Umbilical cord (tissue), 2 donors: ENCODE data around the gene TFR2. TPM values are rescaled to one million over a fixed set of nuclear protein-coding genes. Genes with fewer than 3 reads are reported as not detected.
"Not testable (repeated sequence)": the region's sequence is repeated elsewhere in the genome, so short reads cannot be mapped to it uniquely, and the experiment has no call there.

ENCODE experiments used
- DNase-seq: peaks from one replicate; pipeline ENCODE4 v3.0.0-alpha.2; 2015; ENCODE audit warnings: low spot score
- total RNA-seq: library from RNA; depleted of rRNA; stranded (reverse); fragments of >200 nt; gene quantifications from one replicate; pipeline ENCODE4 v1.2.3, GENCODE V29; 2014; ENCODE audit warnings: low replicate concordance; ENCODE audit not compliant: insufficient read depth

The TFR2 gene
- total RNA-seq, 1 donor from 2014 or later, result 2.4 TPM

DNA sequence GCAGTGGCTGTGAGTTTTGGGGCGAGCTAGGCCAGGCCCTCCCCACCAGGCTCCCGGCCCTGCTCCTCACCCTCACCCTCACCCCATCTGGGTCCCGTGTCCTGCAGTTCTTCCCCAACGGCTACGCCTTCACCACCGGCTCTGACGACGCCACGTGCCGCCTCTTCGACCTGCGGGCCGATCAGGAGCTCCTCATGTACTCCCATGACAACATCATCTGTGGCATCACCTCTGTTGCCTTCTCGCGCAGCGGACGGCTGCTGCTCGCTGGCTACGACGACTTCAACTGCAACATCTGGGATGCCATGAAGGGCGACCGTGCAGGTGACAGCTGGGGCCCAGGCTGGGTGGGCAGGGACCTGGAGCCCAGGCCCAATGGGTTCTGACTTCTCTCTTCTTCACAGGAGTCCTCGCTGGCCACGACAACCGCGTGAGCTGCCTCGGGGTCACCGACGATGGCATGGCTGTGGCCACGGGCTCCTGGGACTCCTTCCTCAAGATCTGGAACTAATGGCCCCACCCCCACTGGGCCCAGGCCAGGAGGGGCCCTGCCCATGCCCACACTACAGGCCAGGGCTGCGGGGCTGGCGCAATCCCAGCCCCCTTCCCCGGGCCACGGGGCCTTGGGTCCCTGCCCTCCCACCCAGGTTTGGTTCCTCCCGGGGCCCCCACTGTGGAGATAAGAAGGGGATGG lies 37.1 kb upstream of the TFR2 start:
- DNase-seq, result no peak

GRCh38 chr7:100677308-100678267 lies 36.2 kb upstream of the TFR2 start:
- DNase-seq, result no peak

GRCh38 chr7:100676501-100677306 lies 35.4 kb upstream of the TFR2 start:
- no peak for DNase-seq

DNA sequence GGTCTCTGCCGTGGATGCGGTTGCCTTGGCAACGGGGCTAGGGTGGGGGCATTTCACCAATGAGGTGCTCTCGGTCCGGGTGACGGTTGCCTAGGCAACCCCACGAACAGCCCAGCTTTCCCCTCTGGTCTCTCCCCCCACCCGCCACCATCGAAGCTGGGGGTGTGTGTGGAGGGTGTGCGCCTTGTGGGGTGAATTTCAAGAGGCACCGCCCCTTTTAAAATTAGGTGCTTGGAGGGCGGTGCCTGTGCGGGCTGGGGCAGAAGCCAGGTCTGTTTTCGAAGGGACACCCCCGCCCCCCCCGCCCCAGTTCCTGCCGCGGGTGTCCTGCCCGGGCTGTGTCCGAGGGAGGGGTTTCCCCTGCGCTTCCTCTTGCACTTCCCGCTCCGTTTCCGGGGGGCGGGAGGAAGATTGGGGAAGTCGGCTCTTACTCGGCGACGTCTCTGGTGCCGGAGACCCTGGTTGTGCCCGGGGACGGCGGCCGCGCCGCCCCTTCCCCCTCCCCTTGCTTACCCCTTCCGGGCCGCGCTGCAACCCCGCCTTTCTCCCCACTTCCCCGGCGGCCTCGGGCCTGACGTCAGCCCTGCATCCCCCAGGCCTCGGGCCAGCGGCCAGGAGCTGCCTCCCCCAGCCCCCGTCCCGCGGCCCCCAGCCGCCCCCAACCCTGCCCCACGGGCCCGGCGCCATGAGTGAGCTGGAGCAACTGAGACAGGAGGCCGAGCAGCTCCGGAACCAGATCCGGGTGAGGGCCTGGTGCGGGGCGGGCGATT lies 34.4 kb upstream of the TFR2 start:
- peak; percentile 74 for DNase-seq

DNA sequence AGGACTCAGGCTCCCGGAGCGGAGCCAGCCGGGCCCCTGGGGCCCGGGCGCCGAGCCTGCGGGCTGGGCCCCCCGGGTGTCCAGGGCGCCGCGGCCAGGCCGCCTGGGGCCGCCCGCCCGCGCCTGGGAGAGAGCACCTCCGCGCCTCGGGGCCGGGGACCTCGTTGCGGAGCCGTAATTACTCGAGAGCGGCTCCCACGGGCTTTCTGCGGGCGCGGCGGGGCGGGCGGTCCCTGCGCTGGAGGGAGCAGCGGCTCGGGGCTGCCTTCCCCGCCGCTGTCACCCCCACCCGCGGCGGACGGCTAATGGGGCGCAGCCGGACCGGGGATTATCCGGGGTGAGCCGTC lies 33.7 kb upstream of the TFR2 start:
- no peak for DNase-seq

GRCh38 chr7:100674411-100675104 lies 33.2 kb upstream of the TFR2 start:
- DNase-seq, result peak; percentile 29

GRCh38 chr7:100673942-100674410 lies 32.6 kb upstream of the TFR2 start:
- peak; percentile 59 for DNase-seq

GRCh38 chr7:100673302-100673941 lies 32.1 kb upstream of the TFR2 start, which contains the start of gene GNB2:
Gene GNB2, plus strand, starts transcription at chr7:100673740. Its CDS starts 2,526 bp downstream, at chr7:100676266.
- peak; percentile 99 for DNase-seq

- no peak for DNase-seq
Measured at GRCh38 chr7:100671353-100672327, 30.3 kb upstream of the TFR2 start.

DNA sequence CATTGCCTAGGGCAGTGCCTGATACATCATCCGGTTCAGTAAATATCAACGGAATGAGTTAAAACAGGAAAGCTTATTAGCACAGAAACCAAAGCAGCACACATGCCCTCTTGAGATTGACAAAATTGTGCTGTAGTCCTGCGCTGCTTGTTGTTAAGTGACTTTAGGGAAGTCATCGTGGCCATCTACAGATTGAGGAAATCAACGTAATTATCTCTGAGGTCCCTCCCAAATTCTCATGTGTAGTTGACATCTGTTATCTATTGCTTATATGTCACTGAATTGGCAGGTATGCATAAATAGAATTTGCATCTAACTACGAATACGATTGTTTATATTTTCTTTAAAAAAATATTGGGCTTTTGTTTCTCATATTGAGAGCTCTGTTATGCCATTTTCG lies 28.7 kb upstream of the TFR2 start:
- DNase-seq, result no peak

GRCh38 chr7:100669106-100669505 lies 27.8 kb upstream of the TFR2 start:
- not testable (repeated sequence) for DNase-seq

GRCh38 chr7:100668069-100668449 lies 26.7 kb upstream of the TFR2 start:
- no peak for DNase-seq

GRCh38 chr7:100667331-100668068 lies 26.1 kb upstream of the TFR2 start:
- DNase-seq, result no peak

DNA sequence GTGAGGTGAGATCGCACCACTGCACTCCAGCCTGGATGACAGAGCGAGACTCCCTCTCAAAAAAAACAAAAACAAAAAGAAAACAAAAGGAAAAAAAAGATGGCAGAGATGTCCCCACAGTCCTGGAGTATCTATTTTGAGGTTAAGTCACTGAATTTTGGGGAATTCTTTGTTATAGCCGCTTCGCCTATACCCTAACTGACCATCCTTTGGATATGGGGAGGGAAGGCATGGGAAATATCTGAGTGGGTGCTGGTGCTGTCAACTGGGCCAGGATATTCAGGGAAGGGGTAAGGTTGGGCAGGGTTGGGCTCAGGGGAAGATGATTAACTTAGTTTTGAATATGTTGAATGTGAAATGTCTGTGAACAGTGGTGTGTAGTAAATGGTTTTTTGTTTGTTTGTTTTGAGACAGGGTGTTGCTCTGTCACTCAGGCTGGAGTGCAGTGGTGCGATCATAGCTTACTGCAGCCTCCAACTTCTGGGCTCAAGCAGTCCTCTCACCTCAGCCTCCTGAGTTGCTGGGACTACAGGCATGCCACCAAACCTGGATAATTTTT lies 23.9 kb upstream of the TFR2 start:
- DNase-seq, result no peak

DNA sequence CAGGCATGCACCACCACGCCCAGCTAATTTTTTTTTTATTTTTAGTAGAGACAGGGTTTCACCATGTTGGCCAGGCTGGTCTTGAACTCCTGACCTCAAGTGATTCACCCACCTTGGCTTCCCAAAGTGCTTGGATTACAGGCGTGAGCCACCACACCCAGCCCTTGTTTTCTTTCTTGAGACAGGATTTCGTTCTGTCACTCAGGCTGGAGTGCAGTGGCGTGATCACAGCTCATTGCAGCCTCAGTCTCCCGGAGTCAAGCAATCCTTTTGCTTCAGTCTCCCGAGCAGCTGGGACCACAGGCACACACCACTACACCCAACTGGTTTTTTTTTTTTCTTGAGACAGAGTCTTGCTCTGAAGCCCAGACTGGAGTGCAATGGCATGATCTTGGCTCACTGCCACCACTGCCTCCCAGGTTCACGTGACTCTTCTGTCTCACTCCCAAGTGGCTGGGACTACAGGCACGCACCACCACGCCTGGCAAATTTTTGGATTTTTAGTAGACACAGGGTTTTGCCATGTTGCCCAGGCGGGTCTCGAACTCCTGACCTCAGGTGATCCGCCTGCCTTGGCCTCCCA lies 20.9 kb upstream of the TFR2 start:
- not testable (repeated sequence) for DNase-seq

DNA sequence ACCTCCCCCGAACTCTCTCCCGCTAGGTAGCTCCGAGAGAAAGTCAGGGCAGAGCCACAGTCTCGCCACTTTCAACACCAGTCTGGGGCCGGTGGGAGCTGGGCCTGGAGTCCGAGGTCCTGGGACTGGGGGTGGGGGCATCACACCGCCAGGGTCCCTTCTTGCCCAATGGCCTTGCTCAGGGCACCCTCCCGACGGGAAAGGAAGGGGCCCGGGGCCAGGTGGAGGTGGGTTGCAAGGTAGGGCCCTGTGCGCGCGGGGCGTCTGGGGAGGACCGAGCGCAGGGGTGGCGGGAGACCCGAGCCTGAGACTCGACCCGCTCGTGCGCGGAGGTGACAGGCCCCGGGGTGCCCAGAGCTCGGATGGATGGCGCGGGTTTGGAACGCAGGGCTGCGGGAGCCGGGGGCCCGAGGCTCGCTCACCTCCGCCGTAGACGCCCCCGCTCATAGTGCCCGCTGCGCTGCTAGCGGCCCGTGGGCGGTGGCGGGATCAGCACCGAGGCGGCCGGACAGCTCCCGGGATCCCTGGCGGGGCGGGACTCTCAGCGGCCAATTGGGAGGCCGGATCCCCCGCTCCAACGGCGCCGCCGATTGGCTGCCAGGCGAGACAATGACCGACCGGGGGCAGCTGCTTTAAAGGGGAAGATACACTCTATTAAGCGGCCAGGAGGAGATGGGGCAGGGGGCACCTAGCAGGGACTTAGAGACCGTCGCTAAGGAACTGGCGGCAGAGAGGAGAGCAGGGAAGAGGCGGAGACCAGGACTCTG lies 14.7 kb upstream of the TFR2 start, which contains the start of gene ACTL6B:
Gene ACTL6B (minus strand): TSS at position 541 of the 767 bp plus-strand sequence. CDS start 94 bp downstream, at position 447.
- DNase-seq, result peak; percentile 63
